ENCODE data around the gene LPAR3.

The LPAR3 gene

GRCh38 chr1:84890566-84890965 lies 2.4 kb downstream of the LPAR3 start:
- Histone ChIP-seq H3K9me3 (ENCODE audit: insufficient read depth, low read length) (no peaks in the 10 kb centered on the region), H3K27me3 (ENCODE audit: low read length) (no peaks in the 10 kb centered on the region), H2AFZ (ENCODE audit: low read depth, low read length, severe bottlenecking) (no peak overlapping the region), H3K27ac (ENCODE audit: low read depth, low read length) (no peak overlapping the region), H3K4me2 (ENCODE audit: low read depth, low read length, poor library complexity, severe bottlenecking) (no peak overlapping the region), H3K79me2 (ENCODE audit: insufficient read depth, low read length) (no peaks in the 10 kb centered on the region), H3K9ac (ENCODE audit: low read length) (no peak overlapping the region), H3K4me3 (ENCODE audit: insufficient read depth, low read length, poor library complexity, severe bottlenecking) (no peak overlapping the region), H3F3A (ENCODE audit: insufficient read depth) (no peaks in the 10 kb centered on the region), H4K20me1 (ENCODE audit: low read depth, low read length) (no peaks in the 10 kb centered on the region), H3K36me3 (ENCODE audit: low read length) (no peaks in the 10 kb centered on the region), H3K9me2 (replicated peaks; ENCODE audit: insufficient read depth, low read length) (no peaks in the 10 kb centered on the region)
- TF ChIP-seq EZH2phosphoT487 (conservative IDR thresholded peaks at IDR 0.05; ENCODE audit: low read length) (no peak), CTCF (IDR thresholded peaks at IDR 0.05; ENCODE audit: insufficient read depth, low read length, poor library complexity, severe bottlenecking) (no peak)

- H3K4me3 ChIP-seq (ENCODE audit: insufficient read depth, low read length, poor library complexity, severe bottlenecking): no peak overlapping the region
- H3K9me3 ChIP-seq (ENCODE audit: insufficient read depth, low read length): no peaks in the 10 kb centered on the region
- H3K36me3 ChIP-seq (ENCODE audit: low read length): no peaks in the 10 kb centered on the region
- no peaks in the 10 kb centered on the region for H4K20me1 ChIP-seq (ENCODE audit: low read depth, low read length)
- no peak overlapping the region for H3K9ac ChIP-seq (ENCODE audit: low read length)
- TF ChIP-seq EZH2phosphoT487 (conservative IDR thresholded peaks at IDR 0.05; ENCODE audit: low read length): no peak
- TF ChIP-seq CTCF (IDR thresholded peaks at IDR 0.05; ENCODE audit: insufficient read depth, low read length, poor library complexity, severe bottlenecking): no peak
- no peaks in the 10 kb centered on the region for H3K79me2 ChIP-seq (ENCODE audit: insufficient read depth, low read length)
- no peaks in the 10 kb centered on the region for H3K27me3 ChIP-seq (ENCODE audit: low read length)
- H3F3A ChIP-seq (ENCODE audit: insufficient read depth): no peaks in the 10 kb centered on the region
- no peak overlapping the region for H2AFZ ChIP-seq (ENCODE audit: low read depth, low read length, severe bottlenecking)
- H3K4me2 ChIP-seq (ENCODE audit: low read depth, low read length, poor library complexity, severe bottlenecking): no peak overlapping the region
- no peaks in the 10 kb centered on the region for H3K9me2 ChIP-seq (replicated peaks; ENCODE audit: insufficient read depth, low read length)
- no peak overlapping the region for H3K27ac ChIP-seq (ENCODE audit: low read depth, low read length)
Measured at GRCh38 chr1:84889437-84889836, 3.6 kb downstream of the LPAR3 start.

GRCh38 chr1:84888753-84889152 lies 4.3 kb downstream of the LPAR3 start:
- Histone ChIP-seq H3K9me2 (replicated peaks; ENCODE audit: insufficient read depth, low read length) (no peaks in the 10 kb centered on the region), H3K79me2 (ENCODE audit: insufficient read depth, low read length) (no peaks in the 10 kb centered on the region), H4K20me1 (ENCODE audit: low read depth, low read length) (no peaks in the 10 kb centered on the region), H3K36me3 (ENCODE audit: low read length) (no peaks in the 10 kb centered on the region), H3K9me3 (ENCODE audit: insufficient read depth, low read length) (no peaks in the 10 kb centered on the region), H3K9ac (ENCODE audit: low read length) (no peak overlapping the region), H3K4me3 (ENCODE audit: insufficient read depth, low read length, poor library complexity, severe bottlenecking) (no peak overlapping the region), H3K27ac (ENCODE audit: low read depth, low read length) (no peak overlapping the region), H3K4me2 (ENCODE audit: low read depth, low read length, poor library complexity, severe bottlenecking) (no peak overlapping the region), H2AFZ (ENCODE audit: low read depth, low read length, severe bottlenecking) (no peak overlapping the region), H3K27me3 (ENCODE audit: low read length) (no peaks in the 10 kb centered on the region), H3F3A (ENCODE audit: insufficient read depth) (no peaks in the 10 kb centered on the region)
- TF ChIP-seq EZH2phosphoT487 (conservative IDR thresholded peaks at IDR 0.05; ENCODE audit: low read length): no peak
- no peak for TF ChIP-seq CTCF (IDR thresholded peaks at IDR 0.05; ENCODE audit: insufficient read depth, low read length, poor library complexity, severe bottlenecking)

Measured in SU-DHL-6 (cell line).